ENCODE data around the gene VPS37D. TPM values are rescaled to one million over a fixed set of nuclear protein-coding genes. Genes with fewer than 3 reads are reported as not detected.

Gene VPS37D
- total and polyA plus RNA-seq, 10 of the 15 experiments (the other 5 are each of a cell fraction or from before 2014, with no cell fraction given), result 0.10 to 0.45 (median 0.16) TPM; not detected in 6

GRCh38 chr7:73650524-73650923 lies 17.1 kb upstream of the VPS37D start:
- H3K79me2 ChIP-seq (ENCODE audit: control insufficient read depth, insufficient read depth, low read length), result no peaks in the 10 kb centered on the region
- no peak overlapping the region for H3K27ac ChIP-seq (ENCODE audit: control insufficient read depth, insufficient read depth)
- H4K20me1 ChIP-seq (ENCODE audit: control insufficient read depth, insufficient read depth), result no peaks in the 10 kb centered on the region
- FAIRE-seq, result no peak
- WGBS (ENCODE audit: insufficient coverage, insufficient replicate concordance, low lambda C conversion rate, missing lambda C conversion rate), result 24% methylated on average over 5 of the region's 5 CpGs
- H3K27me3 ChIP-seq (replicated peaks in 1 of 2; ENCODE audit: control insufficient read depth in 2 of 2, insufficient read depth in 2 of 2, low read length in 1 of 2), result peaks cover 1 to 9% of the 10 kb centered on the region in 2 experiments
- no peaks in the 10 kb centered on the region for H3K9me3 ChIP-seq (replicated peaks; ENCODE audit: control insufficient read depth, insufficient read depth, low read length)
- TF ChIP-seq RAD51 (IDR thresholded peaks at IDR 0.05) (peak; percentile 66; the same call in 1 of the 2 replicates), SIX5 (IDR thresholded peaks at IDR 0.05; ENCODE audit: low read depth, low read length, severe bottlenecking) (no peak), RBBP5 (conservative IDR thresholded peaks at IDR 0.05) (no peak)
- TF ChIP-seq, protein P1, sequence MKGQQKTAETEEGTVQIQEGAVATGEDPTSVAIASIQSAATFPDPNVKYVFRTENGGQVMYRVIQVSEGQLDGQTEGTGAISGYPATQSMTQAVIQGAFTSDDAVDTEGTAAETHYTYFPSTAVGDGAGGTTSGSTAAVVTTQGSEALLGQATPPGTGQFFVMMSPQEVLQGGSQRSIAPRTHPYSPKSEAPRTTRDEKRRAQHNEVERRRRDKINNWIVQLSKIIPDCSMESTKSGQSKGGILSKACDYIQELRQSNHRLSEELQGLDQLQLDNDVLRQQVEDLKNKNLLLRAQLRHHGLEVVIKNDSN (IDR thresholded peaks at IDR 0.05; ENCODE audit: borderline replicate concordance, extremely low read length, insufficient read depth, low read depth, low read length), result peak; percentile 47
- H3K36me3 ChIP-seq (ENCODE audit: control insufficient read depth in 2 of 2, insufficient read depth in 2 of 2, low read length in 1 of 2), result no peaks in the 10 kb centered on the region
- no peak overlapping the region for H3K4me2 ChIP-seq (ENCODE audit: control insufficient read depth, insufficient read depth)
- ChIA-PET POLR2A (no interaction called here), SMC1A (ENCODE audit: uncharacterized antibody, unreplicated experiment) (no interaction called here), RAD21 (ENCODE audit: unreplicated experiment) (no interaction called here), CTCF (no interaction called here)
- no peak overlapping the region for H3K9ac ChIP-seq (ENCODE audit: control insufficient read depth, insufficient read depth, low read length)
- no peak for DNase-seq (ENCODE audit: low read depth, low spot score)
- intact Hi-C loops (cut with micrococcal nuclease; ENCODE audit: unreplicated experiment), result no loop called here
- H3K4me1 ChIP-seq (ENCODE audit: control insufficient read depth, insufficient read depth, low read length), result no peaks in the 10 kb centered on the region
- in situ Hi-C loops (cut with MboI), result no loop called here
- ATAC-seq, result no peak
- no TSS peak for BruUV-seq (replicated peaks)
- H2AFZ ChIP-seq (ENCODE audit: control insufficient read depth, low read depth, low read length), result no peak overlapping the region
- no peak overlapping the region for H3K4me3 ChIP-seq

DNA sequence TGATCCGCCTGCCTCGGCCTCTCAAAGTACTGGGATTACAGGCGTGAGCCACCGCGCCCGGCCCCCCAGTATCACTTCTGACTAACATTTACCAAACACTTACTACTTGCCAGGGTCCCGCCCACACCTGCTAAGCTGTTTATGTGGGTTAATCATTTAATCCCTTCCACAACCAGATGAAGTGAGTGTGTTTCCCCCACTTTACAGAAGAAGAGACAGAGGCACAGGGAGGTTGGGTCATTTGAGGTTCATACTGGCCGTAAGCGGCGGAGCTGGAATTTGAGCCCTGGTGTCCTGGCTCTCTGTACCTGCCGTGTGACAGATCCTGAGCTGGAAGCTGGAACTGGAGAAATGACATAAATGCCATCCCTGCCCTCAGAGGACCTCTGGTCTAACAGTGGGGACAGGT lies 15.1 kb upstream of the VPS37D start:
- H3K79me2 ChIP-seq (ENCODE audit: control insufficient read depth, insufficient read depth, low read length), result no peaks in the 10 kb centered on the region
- no peak for FAIRE-seq
- H3K4me1 ChIP-seq (ENCODE audit: control insufficient read depth, insufficient read depth, low read length), result no peaks in the 10 kb centered on the region
- no peak overlapping the region for H3K4me3 ChIP-seq
- no peak overlapping the region for H3K4me2 ChIP-seq (ENCODE audit: control insufficient read depth, insufficient read depth)
- SMC1A ChIA-PET (ENCODE audit: uncharacterized antibody, unreplicated experiment), result no interaction called here
- RAD21 ChIA-PET (ENCODE audit: unreplicated experiment), result no interaction called here
- no peaks in the 10 kb centered on the region for H3K9me3 ChIP-seq (replicated peaks; ENCODE audit: control insufficient read depth, insufficient read depth, low read length)
- POLR2A ChIA-PET, result no interaction called here
- no peak overlapping the region for H3K9ac ChIP-seq (ENCODE audit: control insufficient read depth, insufficient read depth, low read length)
- no TSS peak for BruUV-seq (replicated peaks)
- in situ Hi-C loops (cut with MboI) (no loop called here), intact Hi-C loops (cut with micrococcal nuclease; ENCODE audit: unreplicated experiment) (no loop called here)
- ATAC-seq, result no peak
- H4K20me1 ChIP-seq (ENCODE audit: control insufficient read depth, insufficient read depth), result no peaks in the 10 kb centered on the region
- H3K27ac ChIP-seq (ENCODE audit: control insufficient read depth, insufficient read depth), result no peak overlapping the region
- DNase-seq (ENCODE audit: low read depth, low spot score), result no peak
- no peaks in the 10 kb centered on the region for H3K36me3 ChIP-seq (ENCODE audit: control insufficient read depth in 2 of 2, insufficient read depth in 2 of 2, low read length in 1 of 2)
- peaks cover 0 to 1% of the 10 kb centered on the region in 2 experiments; a peak in 3 of 4 replicates for H3K27me3 ChIP-seq (replicated peaks in 1 of 2; ENCODE audit: control insufficient read depth in 2 of 2, insufficient read depth in 2 of 2, low read length in 1 of 2)
- CTCF ChIA-PET, result no interaction called here
- no peak overlapping the region for H2AFZ ChIP-seq (ENCODE audit: control insufficient read depth, low read depth, low read length)
- WGBS (ENCODE audit: insufficient coverage, insufficient replicate concordance, low lambda C conversion rate, missing lambda C conversion rate), result 78% methylated on average over 11 of the region's 11 CpGs
- TF ChIP-seq MEF2A (IDR thresholded peaks at IDR 0.05; ENCODE audit: insufficient read depth, low read depth, low read length), result no peak
- no peak for TF ChIP-seq HDAC2 (IDR thresholded peaks at IDR 0.05)
- no peak for TF ChIP-seq BHLHE40 (IDR thresholded peaks at IDR 0.05; ENCODE audit: borderline replicate concordance in 1 of 2, low read depth in 2 of 2, low read length in 1 of 2)
- no peak for TF ChIP-seq SMAD5 (IDR thresholded peaks at IDR 0.05; ENCODE audit: low read depth)
- TF ChIP-seq TCF12 (IDR thresholded peaks at IDR 0.05; ENCODE audit: low read depth, low read length), result no peak
- no peak for TF ChIP-seq POLR2AphosphoS2 (IDR thresholded peaks at IDR 0.05; ENCODE audit: low read depth, low read length)
- TF ChIP-seq E4F1 (IDR thresholded peaks at IDR 0.05; ENCODE audit: borderline replicate concordance, partially characterized antibody), result no peak
- no peak for TF ChIP-seq CREB1 (IDR thresholded peaks at IDR 0.05; ENCODE audit: low read depth)
- TF ChIP-seq CHD1 (IDR thresholded peaks at IDR 0.05; ENCODE audit: low read depth, low read length), result no peak
- no peak for TF ChIP-seq NFYA (IDR thresholded peaks at IDR 0.05; ENCODE audit: borderline replicate concordance, low read depth, low read length)

Measured in GM12878 (cell line).